ENCODE results near the gene PPP1R12B. TPM values are rescaled to one million over a fixed set of nuclear protein-coding genes. Genes with fewer than 3 reads are reported as not detected.
"Not testable (repeated sequence)": the region's sequence is repeated elsewhere in the genome, so short reads cannot be mapped to it uniquely, and the experiment has no call there.

The PPP1R12B gene
- total and polyA plus RNA-seq, 9 donors: 50.3 to 232 (median 73.0) TPM

DNA sequence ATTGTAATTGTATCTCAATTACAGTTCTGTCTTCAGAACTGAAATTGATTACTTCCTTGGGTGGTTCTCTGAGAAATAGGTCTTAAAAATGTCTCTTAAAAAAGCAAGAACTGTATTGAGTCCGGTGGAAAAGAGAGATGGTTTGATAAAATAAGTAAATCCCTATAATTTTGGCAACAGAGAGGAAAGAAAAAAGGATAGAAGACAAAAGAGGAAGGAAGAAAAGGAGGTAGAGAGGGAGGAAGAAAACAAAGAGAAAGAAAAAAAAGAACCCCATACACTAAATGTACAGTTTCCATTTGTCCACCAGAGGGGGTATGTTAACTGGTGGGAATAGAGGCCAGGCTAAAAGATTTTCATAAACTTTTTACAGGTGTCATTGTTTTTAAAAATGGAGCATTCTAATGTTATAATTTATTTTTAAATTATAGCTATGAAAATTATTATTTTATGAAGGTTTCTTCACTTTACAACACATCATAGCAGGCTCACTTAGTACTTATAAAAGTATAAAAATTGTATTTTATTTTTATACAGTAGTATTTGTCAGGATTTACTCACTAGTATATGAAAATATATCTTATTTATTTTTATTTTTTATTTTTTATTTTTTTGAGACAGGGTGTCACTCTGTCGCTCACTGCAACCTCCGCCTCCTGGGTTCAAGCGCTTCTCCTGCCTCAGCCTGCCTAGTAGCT lies 4.7 kb upstream of the PPP1R12B start:
- no peak for DNase-seq
- 64 to 70% (median 65%) methylated on average over 4 of the region's 4 CpGs for WGBS, 3 donors
- intact Hi-C loops (cut with DNase I): no loop called here

DNA sequence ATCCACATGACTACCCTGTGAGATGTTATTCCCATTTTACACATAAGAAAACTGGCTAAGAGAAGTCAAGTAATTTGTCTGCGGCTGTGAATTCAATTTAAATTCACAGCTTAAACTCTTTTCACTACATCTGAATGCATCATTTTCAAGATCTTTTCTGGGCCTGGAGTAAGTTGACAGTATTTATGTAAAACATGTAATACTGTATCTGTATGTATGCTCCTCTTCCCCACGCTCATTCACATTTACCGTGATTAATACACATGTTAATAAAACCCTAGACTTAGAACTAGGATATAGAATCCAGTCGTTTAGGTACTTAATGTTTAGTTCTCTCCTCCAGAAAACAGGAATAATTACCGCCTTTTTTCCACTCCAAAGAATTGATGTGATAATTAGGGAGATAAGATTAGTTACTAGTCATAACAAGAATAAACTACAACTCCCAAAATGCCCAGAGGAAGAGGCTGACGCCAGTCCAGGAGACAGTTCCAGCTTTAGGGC lies 442 bp upstream of the PPP1R12B start:
- Histone ChIP-seq H3K4me3 (no peak overlapping the region), H3K36me3 (no peaks in the 10 kb centered on the region)

More for the DNA sequence above, 4.7 kb upstream of the PPP1R12B start:
- Histone ChIP-seq H3K9me3 (no peaks in the 10 kb centered on the region), H3K27me3 (no peaks in the 10 kb centered on the region), H3K4me1 (ENCODE audit: insufficient read depth) (no peaks in the 10 kb centered on the region), H3K4me3 (no peak overlapping the region), H3K36me3 (no peaks in the 10 kb centered on the region), H3K27ac (no peak overlapping the region)
- TF ChIP-seq POLR2A (IDR thresholded peaks at IDR 0.05): no peak
- TF ChIP-seq, protein P1, sequence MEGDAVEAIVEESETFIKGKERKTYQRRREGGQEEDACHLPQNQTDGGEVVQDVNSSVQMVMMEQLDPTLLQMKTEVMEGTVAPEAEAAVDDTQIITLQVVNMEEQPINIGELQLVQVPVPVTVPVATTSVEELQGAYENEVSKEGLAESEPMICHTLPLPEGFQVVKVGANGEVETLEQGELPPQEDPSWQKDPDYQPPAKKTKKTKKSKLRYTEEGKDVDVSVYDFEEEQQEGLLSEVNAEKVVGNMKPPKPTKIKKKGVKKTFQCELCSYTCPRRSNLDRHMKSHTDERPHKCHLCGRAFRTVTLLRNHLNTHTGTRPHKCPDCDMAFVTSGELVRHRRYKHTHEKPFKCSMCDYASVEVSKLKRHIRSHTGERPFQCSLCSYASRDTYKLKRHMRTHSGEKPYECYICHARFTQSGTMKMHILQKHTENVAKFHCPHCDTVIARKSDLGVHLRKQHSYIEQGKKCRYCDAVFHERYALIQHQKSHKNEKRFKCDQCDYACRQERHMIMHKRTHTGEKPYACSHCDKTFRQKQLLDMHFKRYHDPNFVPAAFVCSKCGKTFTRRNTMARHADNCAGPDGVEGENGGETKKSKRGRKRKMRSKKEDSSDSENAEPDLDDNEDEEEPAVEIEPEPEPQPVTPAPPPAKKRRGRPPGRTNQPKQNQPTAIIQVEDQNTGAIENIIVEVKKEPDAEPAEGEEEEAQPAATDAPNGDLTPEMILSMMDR (IDR thresholded peaks at IDR 0.05): peak in 2 of 3 donors; percentile 41

DNA sequence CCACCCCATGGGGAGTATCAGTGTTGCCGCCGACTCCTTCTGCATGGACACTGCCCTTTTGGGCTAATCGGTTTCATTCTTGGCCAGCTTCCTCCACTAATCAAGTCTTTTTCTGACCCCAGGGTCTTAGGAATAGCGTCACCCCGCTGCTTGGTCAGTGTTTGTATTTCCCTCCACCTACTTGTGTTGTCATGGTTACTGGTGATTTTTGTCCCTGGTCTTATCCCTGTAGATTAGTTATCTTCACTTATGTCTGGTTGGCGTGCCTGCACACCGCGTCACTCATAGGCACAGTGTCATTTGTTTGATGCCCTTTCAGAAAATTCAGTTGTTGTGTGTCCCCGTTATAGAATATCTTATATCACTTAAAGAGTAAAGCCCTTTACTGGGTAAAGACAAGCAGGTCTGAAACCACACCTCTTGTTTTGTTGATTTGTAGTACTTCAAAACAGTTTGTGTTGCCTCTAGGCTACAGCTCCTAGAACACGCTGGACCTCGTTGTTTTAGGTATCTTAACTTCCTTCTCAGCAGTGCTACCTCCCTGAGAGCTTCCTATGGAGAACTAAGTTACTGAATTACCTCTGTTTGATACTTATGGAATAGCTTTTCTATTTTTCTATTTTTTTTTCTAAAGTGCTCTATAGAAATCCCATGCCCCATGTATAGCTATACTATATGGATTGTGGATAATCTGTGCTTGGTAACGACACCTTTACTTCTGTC lies 868 bp downstream of the PPP1R12B start:
- Histone ChIP-seq H3K27me3 (no peaks in the 10 kb centered on the region), H3K9me3 (no peaks in the 10 kb centered on the region), H3K27ac (no peak overlapping the region), H3K36me3 (no peaks in the 10 kb centered on the region), H3K4me1 (ENCODE audit: insufficient read depth) (peaks cover 2% of the 10 kb centered on the region), H3K4me3 (peak overlapping the region; percentile 98)
- intact Hi-C loops (cut with DNase I): no loop called here
- TF ChIP-seq EP300 (IDR thresholded peaks at IDR 0.05) (no peak), POLR2A (IDR thresholded peaks at IDR 0.05) (no peak)
- TF ChIP-seq, protein P1 (IDR thresholded peaks at IDR 0.05): no peak
- WGBS, 3 donors: 7 to 9% (median 7%) methylated on average over 12 of the region's 12 CpGs
- DNase-seq: peak in 1 of 5 donors; percentile 48

More for the DNA sequence above, 442 bp upstream of the PPP1R12B start:
- peaks cover 2% of the 10 kb centered on the region for H3K4me1 ChIP-seq (ENCODE audit: insufficient read depth)
- no peak for DNase-seq
- intact Hi-C loops (cut with DNase I): no loop called here
- WGBS, 3 donors: 38 to 42% (median 41%) methylated on average over 6 of the region's 6 CpGs
- no peaks in the 10 kb centered on the region for H3K9me3 ChIP-seq
- H3K27ac ChIP-seq: no peak overlapping the region
- H3K27me3 ChIP-seq: no peaks in the 10 kb centered on the region
- no peak for TF ChIP-seq EP300 (IDR thresholded peaks at IDR 0.05)
- no peak for TF ChIP-seq POLR2A (IDR thresholded peaks at IDR 0.05)
- TF ChIP-seq, protein P1 (IDR thresholded peaks at IDR 0.05): no peak

DNA sequence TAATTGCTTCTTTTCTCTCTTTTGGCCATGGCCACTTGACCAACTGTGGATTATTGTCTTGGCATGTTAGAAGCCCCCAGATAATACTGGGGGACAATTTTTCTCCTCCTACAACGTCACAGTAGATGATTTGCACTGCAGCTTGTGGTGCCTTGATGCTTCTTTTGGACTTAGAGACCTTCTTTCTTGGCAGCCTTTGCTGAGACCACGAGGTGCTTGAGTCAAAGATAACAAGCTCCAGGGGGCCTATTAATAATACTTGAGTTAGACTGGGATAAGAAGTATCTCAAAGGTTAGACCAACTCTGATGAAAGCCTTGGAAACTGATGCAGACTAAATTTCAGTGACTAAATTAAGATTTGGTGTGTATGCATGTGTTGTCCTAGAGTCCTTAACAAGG lies 3.2 kb downstream of the PPP1R12B start:
- Histone ChIP-seq H3K4me3 (no peak overlapping the region), H3K27me3 (no peaks in the 10 kb centered on the region), H3K9me3 (no peaks in the 10 kb centered on the region), H3K27ac (no peak overlapping the region), H3K36me3 (no peaks in the 10 kb centered on the region), H3K4me1 (ENCODE audit: insufficient read depth) (peaks cover 2% of the 10 kb centered on the region)
- WGBS, 3 donors: 46 to 68% (median 57%) methylated on average over 2 of the region's 2 CpGs
- DNase-seq: no peak
- TF ChIP-seq EP300 (IDR thresholded peaks at IDR 0.05) (no peak), POLR2A (IDR thresholded peaks at IDR 0.05) (no peak)
- intact Hi-C loops (cut with DNase I): no loop called here

DNA sequence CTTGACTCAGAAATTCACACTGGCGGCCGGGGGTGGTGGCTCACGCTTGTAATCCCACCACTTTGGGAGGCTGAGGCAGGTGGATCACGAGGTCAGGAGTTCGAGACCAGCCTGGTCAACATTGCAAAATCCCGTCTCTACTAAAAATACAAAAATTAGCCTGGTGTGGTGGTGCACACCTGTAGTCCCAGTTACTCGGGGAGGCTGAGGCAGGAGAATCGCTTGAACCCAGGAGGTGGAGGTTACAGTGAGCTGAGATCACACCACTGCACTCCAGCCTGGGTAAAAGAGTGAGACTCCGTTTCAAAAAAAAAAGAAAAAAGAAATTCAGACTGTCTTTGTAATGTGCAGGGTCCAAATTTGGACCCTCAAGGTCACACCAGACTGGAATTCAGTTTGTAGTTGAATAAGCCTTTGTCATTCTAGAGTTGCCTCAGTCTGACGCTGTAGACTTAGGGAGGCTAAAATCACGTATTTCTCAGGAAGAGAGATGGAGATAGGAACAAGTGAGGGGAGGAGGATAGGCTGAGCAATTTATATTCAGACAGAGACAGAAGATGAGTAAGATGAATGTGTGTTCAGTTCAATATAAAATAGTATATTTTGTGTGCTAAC lies 4.2 kb downstream of the PPP1R12B start:
- H3K27ac ChIP-seq; intact Hi-C loops (cut with DNase I); H3K36me3 ChIP-seq; DNase-seq; H3K9me3 ChIP-seq; H3K4me3 ChIP-seq; H3K4me1 ChIP-seq (ENCODE audit: insufficient read depth); H3K27me3 ChIP-seq: not testable (repeated sequence)
- 85 to 88% (median 88%) methylated on average over 11 of the region's 11 CpGs for WGBS, 3 donors

Measured in ovary (tissue), 9 donors.